ENCODE measurements around the gene ARHGAP4. TPM values are rescaled to one million over a fixed set of nuclear protein-coding genes. Genes with fewer than 3 reads are reported as not detected.

Gene ARHGAP4
- total RNA-seq (2014; rRNA removed; shearing (Covaris generic); ENCODE audit: low replicate concordance): 0.07 and 2.4 TPM in 2 replicates

- no peaks in the 10 kb centered on the region for H3K9me3 ChIP-seq
- no peak for DNase-seq
- H3K36me3 ChIP-seq: no peaks in the 10 kb centered on the region
- no peaks in the 10 kb centered on the region for H3K27me3 ChIP-seq
- H3K4me3 ChIP-seq: peak within 1 kb of the TSS; percentile 71; the same call in 1 of the 2 replicates
These were observed at the start of gene ARHGAP4 for GRCh38 chrX:153925739-153926551. Gene ARHGAP4 (minus strand): TSS chrX:153926264. CDS start chrX:153926202, 62 bp downstream.

- H3K9me3 ChIP-seq: no peaks in the 10 kb centered on the region
- no peaks in the 10 kb centered on the region for H3K27me3 ChIP-seq
- H3K4me3 ChIP-seq: no peak overlapping the region
- peaks cover 3% of the 10 kb centered on the region; the same call in 1 of the 2 replicates for H3K36me3 ChIP-seq
- DNase-seq: no peak
These were observed 48.7 kb upstream of the ARHGAP4 start for GRCh38 chrX:153974726-153975286.

GRCh38 chrX:153974003-153974725, 48.1 kb upstream of the ARHGAP4 start:
- no peaks in the 10 kb centered on the region for H3K9me3 ChIP-seq
- DNase-seq: no peak
- H3K27me3 ChIP-seq: no peaks in the 10 kb centered on the region
- H3K4me3 ChIP-seq: no peak overlapping the region
- H3K36me3 ChIP-seq: peaks cover 3% of the 10 kb centered on the region; the same call in 1 of the 2 replicates

DNA sequence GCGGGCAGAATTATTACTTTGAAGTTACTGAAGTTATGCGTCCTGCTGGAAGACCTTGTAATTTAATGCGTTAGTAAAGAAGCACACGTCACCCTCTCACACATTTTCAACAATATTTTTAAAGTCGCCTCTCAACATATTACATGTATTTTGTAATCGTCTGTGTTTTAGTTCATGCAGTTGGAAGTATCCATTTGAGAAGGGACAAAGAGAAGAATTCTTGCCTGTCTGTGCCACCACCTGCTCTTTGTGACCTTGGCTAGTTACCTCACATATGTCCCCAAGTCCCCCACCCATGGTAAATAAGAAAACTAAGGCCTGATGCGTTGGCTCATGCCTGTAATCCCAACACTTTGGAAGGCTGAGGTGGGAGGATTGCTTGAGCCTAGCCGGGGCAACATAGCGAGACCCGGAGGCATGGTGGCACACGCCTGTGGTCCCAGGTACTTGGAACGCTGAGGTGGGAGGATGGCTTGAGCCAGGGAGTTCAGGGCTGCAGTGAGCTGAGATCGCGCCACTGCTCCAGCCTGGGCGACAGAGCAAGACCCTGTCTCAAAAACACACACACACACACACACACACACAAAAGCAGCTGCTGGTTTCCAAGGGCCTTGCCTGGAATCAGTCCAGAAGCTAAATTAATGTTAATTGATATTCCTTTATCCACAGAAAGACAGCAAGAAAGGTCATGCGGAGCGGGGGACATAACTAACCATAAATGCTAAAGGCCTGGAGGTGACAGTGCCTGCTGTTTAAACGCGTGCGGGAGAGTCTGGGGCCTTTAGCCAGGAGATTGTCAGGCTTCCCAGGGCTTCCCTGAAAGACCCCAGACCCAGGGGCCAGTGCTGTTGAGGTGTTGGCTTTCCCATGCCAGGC, 47.3 kb upstream of the ARHGAP4 start:
- DNase-seq: no peak
- no peaks in the 10 kb centered on the region for H3K27me3 ChIP-seq
- no peaks in the 10 kb centered on the region for H3K9me3 ChIP-seq
- H3K4me3 ChIP-seq: peak overlapping the region; percentile 70
- peaks cover 3% of the 10 kb centered on the region; the same call in 1 of the 2 replicates for H3K36me3 ChIP-seq

- peaks cover 3% of the 10 kb centered on the region; the same call in 1 of the 2 replicates for H3K36me3 ChIP-seq
- DNase-seq: peak; percentile 84
- H3K27me3 ChIP-seq: no peaks in the 10 kb centered on the region
- H3K4me3 ChIP-seq: peak within 1 kb of the TSS; percentile 94
- H3K9me3 ChIP-seq: no peaks in the 10 kb centered on the region
These were observed 46.5 kb upstream of the ARHGAP4 start, which contains the start of gene TMEM187 for GRCh38 chrX:153972368-153973126. Gene TMEM187 (plus strand): TSS chrX:153972754. CDS start chrX:153982063, 9,309 bp downstream.

DNA sequence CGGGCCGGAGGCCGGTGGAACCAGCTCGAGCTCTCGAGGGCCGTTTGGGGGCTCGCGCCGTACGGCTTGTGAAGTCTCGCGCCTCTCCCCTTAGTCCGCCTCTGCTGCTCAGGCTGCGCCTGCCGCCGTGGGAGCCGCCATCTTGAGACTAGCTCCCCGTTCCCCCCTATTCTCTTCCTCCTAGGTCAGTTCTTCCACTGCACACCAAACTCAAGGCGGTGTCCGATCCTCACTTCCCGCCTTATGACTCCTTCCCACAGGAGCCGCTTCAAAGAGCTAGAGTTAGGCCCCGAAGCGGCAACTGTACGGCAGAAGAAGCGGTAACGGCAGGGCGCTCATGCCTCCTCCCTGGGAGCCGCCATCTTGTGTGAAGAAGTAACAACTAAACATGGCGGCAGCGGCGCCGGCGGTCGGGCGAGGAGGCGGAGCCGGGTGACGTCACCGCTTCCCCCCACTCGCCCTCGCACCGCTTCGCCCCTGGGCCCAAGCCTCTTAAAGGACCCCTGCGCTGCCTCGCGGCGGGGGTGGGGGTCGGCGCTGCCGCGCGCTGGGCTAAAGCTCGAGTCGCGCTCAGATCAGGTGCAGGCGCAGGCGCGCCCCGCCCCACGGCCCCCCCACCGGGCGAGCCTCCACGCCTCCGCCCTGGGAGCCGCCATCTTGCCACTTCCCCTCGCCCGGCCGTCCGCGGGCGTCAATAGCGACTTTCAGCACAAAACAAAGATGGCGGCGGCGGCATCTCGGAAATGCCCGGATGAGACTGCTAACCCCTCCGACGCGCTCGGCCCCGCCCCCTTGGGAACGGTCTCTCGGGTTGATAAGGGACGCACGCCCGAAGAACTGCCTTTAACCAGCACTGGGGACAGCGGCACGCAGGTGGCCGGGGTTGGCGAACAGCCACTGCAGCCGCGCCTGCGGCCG, 45.6 kb upstream of the ARHGAP4 start, which contains the start of gene HCFC1:
TSS of gene HCFC1 (minus strand) at position 369 of the 918 bp plus-strand sequence. CDS start 978 bp downstream, outside the sequence.
- Histone ChIP-seq H3K27me3 (no peaks in the 10 kb centered on the region), H3K4me3 (peak within 1 kb of the TSS; percentile 94), H3K9me3 (no peaks in the 10 kb centered on the region), H3K36me3 (peaks cover 3% of the 10 kb centered on the region; the same call in 1 of the 2 replicates)
- peak; percentile 86 for DNase-seq

DNA sequence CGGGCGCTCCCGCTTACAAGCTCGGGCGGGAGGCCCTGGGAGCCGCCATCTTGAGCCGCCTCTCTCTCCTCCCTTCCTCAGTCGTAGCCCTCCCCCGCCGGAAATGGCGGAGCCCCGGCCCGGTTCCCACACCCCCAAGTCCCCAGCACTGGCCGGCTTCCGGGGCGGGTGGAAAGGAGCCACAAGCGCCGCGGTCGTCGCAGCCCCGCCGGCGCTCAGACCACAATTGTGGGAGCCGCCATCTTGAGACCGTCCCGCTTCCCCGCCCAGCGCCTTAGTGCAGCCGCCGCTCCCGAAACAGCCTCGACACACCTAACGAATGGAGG, 45.0 kb upstream of the ARHGAP4 start:
- DNase-seq: peak; percentile 85
- H3K9me3 ChIP-seq: no peaks in the 10 kb centered on the region
- peaks cover 3% of the 10 kb centered on the region; the same call in 1 of the 2 replicates for H3K36me3 ChIP-seq
- peak overlapping the region; percentile 94 for H3K4me3 ChIP-seq
- H3K27me3 ChIP-seq: no peaks in the 10 kb centered on the region

DNA sequence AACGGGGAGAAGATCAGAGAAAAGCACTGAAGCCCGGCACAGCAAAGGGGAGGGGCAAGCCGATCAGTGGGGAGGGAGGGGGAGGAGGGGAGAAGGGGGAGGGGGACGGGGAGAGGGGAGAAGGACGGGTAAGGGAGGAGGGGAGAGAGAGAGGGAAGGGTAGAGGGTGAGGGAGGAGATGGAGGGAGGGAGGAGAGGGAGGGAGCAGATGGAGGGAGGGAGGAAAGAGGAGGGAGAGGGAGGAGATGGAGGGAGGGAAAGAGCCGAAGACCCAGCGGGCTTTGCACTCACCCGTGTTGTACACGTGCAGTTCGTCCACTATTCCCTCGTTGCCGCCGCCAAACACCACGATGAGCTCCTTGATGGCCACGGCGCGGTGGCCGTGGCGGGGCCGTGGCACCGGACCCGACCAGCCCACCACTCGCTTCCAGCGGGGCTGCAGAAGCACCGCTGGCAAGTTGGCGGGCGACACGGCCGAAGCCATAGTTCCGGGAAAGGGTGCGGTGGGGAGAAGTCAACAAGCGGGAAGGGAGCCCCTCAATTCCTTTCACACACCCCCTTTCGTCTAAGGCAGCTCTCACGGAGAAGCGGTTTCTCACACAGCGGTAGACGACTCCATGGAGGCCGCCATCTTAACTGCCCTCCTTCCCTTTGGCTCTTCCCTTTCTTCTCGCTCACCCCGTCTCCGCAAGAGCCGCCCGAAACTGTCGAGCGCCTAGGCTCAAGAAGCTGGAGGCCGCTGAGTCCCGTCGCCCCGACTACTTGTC, 44.5 kb upstream of the ARHGAP4 start:
- no peaks in the 10 kb centered on the region for H3K27me3 ChIP-seq
- H3K9me3 ChIP-seq: no peaks in the 10 kb centered on the region
- H3K36me3 ChIP-seq: peaks cover 3% of the 10 kb centered on the region; the same call in 1 of the 2 replicates
- H3K4me3 ChIP-seq: peak overlapping the region; percentile 94
- peak; percentile 56 for DNase-seq

GRCh38 chrX:153969904-153970356, 43.9 kb upstream of the ARHGAP4 start:
- Histone ChIP-seq H3K4me3 (peak overlapping the region; percentile 94), H3K27me3 (no peaks in the 10 kb centered on the region), H3K9me3 (no peaks in the 10 kb centered on the region), H3K36me3 (peaks cover 3% of the 10 kb centered on the region; the same call in 1 of the 2 replicates)
- peak; percentile 20 for DNase-seq

DNA sequence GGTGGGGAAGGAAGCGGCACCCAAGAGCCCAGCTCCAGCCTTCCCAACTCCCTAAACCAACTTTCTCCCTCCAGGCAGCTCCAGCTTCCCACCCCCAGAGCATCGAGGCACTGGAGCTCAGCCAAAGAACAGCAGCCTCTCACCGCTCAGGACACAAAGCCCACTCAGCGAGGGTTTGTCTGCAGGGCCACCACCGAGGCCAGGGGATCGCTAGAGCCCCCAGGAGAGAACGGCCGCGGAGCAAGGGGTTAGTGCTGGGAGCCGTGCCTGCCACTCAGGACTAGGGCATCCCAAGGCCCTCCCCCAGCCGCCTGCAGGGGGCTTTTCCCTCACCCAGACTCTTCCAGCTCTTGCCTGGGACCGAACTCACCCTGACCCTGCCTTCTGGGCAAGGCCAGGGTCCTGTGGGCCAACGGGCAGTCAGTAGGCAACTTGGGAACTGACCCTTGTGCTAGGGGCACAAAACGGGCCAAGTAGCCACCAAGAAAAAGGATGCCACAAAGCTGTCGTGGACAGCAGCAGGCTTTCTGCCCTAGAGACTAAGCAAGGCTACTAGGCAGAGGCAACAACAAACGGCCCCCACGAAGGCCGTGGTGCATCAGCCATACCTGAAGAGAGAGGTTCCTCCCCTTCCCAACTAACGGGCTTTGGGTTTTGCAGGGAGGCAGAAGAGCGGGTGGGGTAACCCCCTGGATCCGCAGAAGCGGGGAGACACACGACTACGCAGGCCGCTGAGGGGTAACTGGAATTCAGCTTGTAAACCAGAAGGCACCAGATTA, 43.2 kb upstream of the ARHGAP4 start:
- no peak for DNase-seq
- no peaks in the 10 kb centered on the region for H3K27me3 ChIP-seq
- H3K4me3 ChIP-seq: peak overlapping the region; percentile 94
- no peaks in the 10 kb centered on the region for H3K9me3 ChIP-seq
- peaks cover 3% of the 10 kb centered on the region; the same call in 1 of the 2 replicates for H3K36me3 ChIP-seq

DNA sequence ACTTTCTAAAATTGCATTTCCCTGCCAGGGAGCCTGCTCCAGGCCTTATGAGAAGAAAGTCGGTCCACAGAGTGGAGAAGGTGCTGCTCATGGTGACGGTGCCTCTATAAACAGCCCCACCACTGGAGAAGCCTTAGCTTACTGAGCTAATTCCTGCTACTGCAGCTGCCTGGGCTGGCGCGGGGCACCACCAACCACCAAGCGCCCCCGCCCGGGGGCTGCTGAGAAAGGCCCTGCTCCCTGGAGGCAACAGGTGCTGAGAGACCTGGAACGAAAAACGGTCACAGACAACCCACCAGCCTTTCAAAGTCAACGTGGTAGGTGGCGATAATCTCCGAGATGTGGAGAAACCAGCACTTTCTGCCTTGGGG, 42.7 kb upstream of the ARHGAP4 start:
- H3K4me3 ChIP-seq: peak overlapping the region; percentile 94; the same call in 1 of the 2 replicates
- DNase-seq: no peak
- H3K9me3 ChIP-seq: no peaks in the 10 kb centered on the region
- no peaks in the 10 kb centered on the region for H3K27me3 ChIP-seq
- H3K36me3 ChIP-seq: peaks cover 3% of the 10 kb centered on the region; the same call in 1 of the 2 replicates

DNA sequence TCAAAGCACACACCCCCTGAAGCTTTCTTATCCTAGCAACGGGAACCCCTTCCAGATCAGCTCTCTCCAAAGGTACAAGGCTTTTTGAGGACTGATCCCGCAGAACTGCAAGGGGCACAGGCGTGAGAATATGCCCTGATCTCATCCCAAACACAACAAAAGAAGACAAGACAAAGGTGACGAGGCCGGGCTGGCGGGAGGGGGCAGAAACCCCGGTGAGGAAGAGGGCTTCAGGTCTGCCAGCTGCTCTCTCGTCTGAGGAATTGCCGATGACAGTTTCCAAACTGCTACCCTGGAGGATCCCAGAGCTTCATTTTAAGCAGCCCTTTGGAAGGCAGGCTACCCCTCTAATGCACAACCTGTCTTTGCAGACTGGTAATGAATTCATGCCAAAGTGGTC, 42.2 kb upstream of the ARHGAP4 start:
- no peaks in the 10 kb centered on the region for H3K9me3 ChIP-seq
- H3K27me3 ChIP-seq: no peaks in the 10 kb centered on the region
- no peak overlapping the region for H3K4me3 ChIP-seq
- H3K36me3 ChIP-seq: peaks cover 3% of the 10 kb centered on the region; the same call in 1 of the 2 replicates
- DNase-seq: no peak

Measured in MG63 (cell line).